Gastrocnemius medialis (tissue), 4 donors: ENCODE results near the gene ICAM5.

ENCODE experiments used
- POLR2A ChIP-seq, 2 donors: fragments of 450-650 bp; IDR thresholded peaks; one replicate each; pipeline ENCODE4 v1.6.1; 2017; ENCODE audit warnings: antibody characterized with exemption in 2 of 2, mild to moderate bottlenecking in 2 of 2, moderate library complexity in 2 of 2
- TF ChIP-seq, protein P1 (sequence below), 5 experiments: fragments of 450-650 bp in 3 of 5; fragments of 200-600 bp in 2 of 5; sonication (generic) in 2 of 5; IDR thresholded peaks in 4 of 5; conservative IDR thresholded peaks in 1 of 5; 1 replicate in 4 of 5; 2 replicates in 1 of 5; pipeline ENCODE4 v1.5.1; 2016 to 2019; ENCODE audit warnings: antibody characterized with exemption in 5 of 5, mild to moderate bottlenecking in 3 of 5, moderate library complexity in 3 of 5

DNA sequence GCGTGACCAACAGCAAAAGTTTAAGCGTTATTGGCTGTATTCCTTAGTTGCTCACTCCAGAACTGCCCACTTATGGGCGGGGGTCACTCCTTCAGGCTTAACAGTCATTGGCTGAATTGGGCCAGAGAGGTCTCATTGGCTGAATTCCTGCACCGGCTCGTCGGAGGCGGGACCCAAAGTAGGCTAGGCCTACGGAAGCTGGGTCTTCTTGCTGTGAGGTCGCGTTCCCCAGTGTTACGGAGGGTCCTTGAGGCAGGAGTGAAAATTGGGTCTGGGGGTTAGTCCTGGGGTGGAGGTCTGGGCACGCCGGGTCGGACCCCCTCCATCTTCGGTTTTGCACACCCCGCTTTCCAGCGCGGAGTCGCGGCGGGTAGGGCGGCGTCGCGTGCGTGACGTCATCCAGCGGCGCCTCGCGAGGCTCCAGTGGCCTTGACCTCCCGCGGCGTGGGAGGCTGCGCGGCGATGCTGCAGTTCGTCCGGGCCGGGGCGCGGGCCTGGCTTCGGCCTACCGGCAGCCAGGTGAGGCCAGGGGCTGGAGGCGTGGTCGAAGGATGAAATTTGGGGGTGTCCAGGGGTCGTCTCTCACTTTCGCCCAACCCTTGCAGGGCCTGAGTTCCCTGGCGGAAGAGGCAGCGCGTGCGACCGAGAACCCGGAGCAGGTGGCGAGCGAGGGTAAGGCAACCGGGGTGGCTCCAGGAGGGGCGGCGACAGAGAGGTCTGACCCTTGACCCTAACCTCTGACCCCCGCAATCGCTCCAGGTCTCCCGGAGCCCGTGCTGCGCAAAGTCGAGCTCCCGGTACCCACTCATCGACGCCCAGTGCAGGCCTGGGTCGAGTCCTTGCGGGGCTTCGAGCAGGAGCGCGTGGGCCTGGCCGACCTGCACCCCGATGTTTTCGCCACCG, 37.7 kb upstream of the ICAM5 start, which contains the start of gene MRPL4:
- TF ChIP-seq, protein P1, sequence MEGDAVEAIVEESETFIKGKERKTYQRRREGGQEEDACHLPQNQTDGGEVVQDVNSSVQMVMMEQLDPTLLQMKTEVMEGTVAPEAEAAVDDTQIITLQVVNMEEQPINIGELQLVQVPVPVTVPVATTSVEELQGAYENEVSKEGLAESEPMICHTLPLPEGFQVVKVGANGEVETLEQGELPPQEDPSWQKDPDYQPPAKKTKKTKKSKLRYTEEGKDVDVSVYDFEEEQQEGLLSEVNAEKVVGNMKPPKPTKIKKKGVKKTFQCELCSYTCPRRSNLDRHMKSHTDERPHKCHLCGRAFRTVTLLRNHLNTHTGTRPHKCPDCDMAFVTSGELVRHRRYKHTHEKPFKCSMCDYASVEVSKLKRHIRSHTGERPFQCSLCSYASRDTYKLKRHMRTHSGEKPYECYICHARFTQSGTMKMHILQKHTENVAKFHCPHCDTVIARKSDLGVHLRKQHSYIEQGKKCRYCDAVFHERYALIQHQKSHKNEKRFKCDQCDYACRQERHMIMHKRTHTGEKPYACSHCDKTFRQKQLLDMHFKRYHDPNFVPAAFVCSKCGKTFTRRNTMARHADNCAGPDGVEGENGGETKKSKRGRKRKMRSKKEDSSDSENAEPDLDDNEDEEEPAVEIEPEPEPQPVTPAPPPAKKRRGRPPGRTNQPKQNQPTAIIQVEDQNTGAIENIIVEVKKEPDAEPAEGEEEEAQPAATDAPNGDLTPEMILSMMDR (IDR thresholded peaks at IDR 0.05 in 4 of 5, conservative IDR thresholded peaks at IDR 0.05 in 1 of 5): peak in 2 of 5 experiments; percentile 44 to 57
- peak; percentile 63 to 73 for TF ChIP-seq POLR2A (IDR thresholded peaks at IDR 0.05)
